NCI-H1092 (cell line): ENCODE data around the gene GJC1.

Source experiments
- DNase-seq: peaks from one replicate; lab custom pipeline; 2025; lab: John Stamatoyannopoulos, UW

The GJC1 gene

GRCh38 chr17:44801880-44802279 is 28.2 kb downstream of the GJC1 start:
- DNase-seq, result no peak

DNA sequence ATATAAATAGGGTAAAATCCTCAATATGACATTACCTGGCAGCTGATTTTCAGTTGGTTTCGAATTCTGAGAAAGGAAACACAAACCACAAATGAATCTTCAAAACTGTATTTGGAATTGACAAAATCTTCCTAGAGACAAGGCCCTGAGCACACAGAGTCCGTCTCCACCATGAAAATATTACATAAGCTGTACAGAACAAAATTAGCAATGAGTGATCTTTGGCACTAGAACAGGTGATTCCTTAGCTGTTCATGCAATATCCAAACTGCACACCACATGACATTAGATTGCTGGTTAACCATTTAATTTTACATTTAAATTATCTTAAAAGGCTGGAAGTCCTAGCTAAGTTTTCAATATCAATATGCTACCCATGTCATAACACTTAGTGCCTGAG is 31.7 kb downstream of the GJC1 start:
- no peak for DNase-seq

GRCh38 chr17:44797802-44798201 is 32.3 kb downstream of the GJC1 start:
- DNase-seq, result no peak

GRCh38 chr17:44796731-44797130 is 33.4 kb downstream of the GJC1 start:
- no peak for DNase-seq

DNA sequence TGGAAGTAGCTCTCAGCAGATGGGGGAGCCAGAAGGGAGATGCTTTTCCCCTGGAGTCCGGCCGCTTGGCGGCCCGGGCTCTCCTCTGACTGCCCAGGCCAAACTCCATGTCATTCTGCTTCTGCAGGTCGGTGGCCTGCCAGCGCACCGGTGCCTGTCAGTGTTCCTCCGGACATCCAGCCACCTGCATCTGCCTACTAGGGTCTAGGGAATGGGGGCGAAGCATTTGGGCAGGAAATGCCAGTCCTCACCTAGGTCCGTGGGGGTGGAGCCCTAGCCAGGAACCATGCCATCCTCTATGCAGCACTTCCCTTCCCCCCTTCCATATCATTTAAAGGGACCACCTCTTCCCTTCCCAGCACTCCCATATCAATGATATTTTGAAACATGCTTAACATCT is 34.2 kb downstream of the GJC1 start:
- no peak for DNase-seq

DNA sequence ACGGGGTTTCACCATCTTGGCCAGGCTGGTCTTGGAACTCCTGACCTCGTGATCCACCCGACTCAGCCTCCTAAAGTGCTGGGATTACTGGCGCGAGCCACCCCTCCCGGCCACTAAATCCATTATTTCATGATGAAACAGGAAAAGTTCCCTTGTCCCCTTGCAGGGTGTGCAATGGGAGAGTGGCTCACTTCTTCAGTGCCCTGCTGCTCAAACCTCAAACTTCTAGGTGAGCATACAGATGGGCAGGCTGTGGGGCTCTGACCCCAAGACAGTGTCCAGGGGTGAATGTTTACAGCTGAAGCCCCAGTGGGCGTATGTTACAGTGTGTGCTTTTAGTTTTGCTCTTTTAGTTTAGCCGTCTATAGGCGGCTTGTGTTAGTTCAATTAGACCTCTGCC is 34.7 kb downstream of the GJC1 start:
- DNase-seq, result no peak

GRCh38 chr17:44794851-44795413 is 35.2 kb downstream of the GJC1 start:
- DNase-seq, result no peak

- DNase-seq, result no peak
These were observed 35.9 kb downstream of the GJC1 start for GRCh38 chr17:44793885-44794842.

DNA sequence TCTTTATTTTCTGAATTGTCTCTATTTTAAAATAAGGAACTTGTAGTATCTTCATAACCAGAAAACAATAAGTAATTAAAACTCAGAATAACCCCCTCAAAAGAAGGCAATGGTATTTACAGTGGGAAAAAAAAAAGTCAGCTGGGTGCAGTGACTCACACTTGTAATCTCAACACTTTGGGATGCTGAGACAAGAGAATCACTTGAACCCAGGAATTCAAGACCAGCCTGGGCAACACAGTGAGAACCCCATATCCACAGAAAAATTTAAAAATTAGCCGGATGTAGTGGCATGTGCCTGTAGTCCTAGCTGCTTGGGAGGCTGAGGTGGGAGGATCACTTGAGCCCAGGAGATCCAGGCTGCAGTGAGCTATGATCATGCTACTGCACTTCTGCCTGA is 37.8 kb downstream of the GJC1 start:
- no peak for DNase-seq

DNA sequence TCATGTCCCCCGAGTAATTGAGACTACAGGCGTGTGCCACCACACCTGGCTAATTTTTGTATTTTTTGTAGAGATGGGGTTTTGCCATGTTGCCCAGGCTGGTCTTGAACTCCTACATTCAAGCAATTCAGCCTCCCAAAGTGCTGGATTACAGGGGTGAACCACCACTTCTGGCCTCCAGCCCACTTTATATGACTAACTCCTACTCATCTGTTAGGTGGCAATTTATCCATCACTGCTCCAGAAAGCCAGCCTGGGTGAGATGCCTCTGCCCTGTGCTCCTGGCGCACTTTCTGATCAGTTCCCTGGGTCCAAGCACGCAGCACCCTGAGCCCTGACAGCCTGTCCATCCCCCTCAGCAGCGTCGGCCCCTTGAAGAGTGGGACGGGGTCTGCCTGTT is 41.9 kb downstream of the GJC1 start:
- no peak for DNase-seq

DNA sequence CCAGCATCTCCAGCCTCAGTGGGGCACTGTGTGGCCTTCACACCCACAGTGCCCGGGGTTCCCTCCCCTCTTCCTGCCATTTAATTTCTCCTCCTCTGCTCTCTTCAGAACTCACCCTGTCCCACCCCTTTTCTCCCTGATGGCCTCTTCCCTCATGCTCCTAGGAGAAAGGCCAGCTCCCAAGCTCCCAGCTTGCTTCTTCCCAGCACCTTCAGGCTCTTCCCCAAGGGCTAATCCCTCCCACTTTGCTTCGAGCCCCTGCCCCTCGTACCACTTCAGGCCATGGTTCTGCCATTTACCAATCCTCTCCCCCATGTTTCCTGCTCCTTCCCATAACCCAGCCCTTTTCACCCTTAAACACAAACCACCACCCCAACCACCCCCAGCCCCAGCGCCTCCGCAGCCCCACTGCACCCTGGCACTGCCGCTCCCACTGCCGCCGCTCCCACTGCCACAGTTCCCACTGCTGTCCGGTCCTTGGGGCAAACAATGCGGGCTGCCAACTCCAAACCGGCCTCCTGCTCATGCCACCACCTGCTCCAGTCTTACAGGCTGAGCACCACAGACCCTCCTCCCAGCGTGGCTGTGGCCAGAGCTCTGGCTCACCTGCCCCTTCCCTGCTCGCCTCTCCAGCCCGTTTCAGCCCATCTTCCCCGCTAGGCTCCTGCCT is 42.7 kb downstream of the GJC1 start:
- DNase-seq, result no peak

DNA sequence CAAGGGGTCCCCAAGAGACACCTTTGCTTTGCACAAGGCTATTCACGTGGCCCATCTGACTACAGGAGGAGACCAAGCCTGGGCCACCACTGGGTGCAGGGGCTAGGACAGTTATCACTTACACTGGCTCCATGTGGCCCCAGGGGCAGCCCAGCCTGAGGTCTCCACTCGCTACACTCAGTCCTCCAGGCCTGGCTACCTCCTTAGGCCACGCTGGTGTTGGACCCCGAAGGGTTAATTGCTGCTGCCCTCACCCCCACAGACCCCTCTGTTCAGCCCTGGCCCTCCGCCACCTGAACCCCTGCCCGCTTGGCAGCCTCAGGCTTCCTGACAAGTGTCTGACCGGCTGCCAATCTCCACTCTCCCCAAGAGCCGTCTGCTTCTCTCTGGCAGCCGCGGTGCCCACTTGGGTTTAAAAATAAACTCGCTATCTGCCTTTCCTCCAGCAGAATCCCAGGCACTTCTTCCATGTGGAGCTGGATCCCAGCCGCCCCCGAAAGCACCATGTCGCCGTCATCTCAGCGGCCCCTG is 43.5 kb downstream of the GJC1 start:
- peak; percentile 34 for DNase-seq

DNA sequence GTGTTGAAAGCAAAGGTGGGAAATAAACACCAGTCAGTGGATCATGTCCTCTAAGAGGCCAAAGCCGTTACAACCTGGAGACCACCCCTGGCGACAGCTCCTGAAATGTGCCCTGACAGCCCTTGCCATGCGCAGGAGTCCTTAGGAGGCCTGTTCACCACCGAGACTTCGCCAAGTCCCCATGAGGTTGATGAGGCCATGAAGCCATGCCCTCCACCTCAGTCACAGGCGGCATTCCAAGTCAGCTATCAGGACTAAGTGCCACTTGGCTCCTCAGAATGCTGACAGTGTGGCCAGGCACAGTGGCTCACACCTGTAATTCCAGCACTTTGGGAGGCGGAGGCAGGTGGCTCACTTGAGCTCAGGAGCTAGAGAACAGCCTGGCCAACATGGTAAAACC is 44.2 kb downstream of the GJC1 start:
- no peak for DNase-seq

- no peak for DNase-seq
These were observed 47.7 kb downstream of the GJC1 start for GRCh38 chr17:44782326-44782850.

DNA sequence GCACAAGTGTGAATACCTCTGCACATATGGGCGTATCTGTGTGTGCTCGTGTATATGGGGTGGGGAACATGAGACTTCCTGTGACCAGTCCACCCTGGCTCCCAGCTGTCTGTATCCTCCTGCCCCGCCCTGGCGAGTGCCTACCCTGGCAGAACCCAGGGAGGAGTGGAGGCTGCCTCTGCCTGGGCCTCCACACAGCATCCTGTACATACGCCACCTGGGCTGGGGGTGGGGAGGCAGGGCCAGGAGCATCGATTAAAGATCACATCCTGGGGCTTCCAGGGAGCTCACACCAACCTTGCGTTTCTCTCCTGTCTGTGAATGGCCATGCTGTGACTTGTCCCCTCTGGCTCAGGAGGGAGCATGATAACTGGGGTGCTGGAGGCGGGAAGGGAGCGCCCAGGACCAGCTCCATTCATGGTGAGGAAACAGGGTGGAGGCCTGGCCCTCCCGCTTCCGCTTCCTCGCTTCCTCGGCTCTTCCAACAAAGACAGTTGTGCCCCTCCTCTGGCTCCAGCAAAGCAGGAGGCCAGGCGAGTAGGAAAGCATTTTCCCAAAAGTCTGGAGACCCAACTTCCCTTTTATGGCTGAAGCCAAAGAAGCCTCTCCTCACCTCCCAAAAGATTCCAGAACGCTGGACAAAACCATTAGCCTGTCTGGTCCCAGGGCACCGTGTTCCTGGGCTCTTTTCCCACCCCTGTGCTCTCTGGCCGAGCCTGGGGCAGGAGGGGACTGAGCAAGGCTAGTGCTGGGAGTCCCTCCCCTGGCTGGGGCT is 48.3 kb downstream of the GJC1 start:
- DNase-seq, result no peak

- no peak for DNase-seq
These were observed 49.1 kb downstream of the GJC1 start for GRCh38 chr17:44780845-44781480.

- DNase-seq, result no peak
These were observed 49.9 kb downstream of the GJC1 start for GRCh38 chr17:44780161-44780560.

DNA sequence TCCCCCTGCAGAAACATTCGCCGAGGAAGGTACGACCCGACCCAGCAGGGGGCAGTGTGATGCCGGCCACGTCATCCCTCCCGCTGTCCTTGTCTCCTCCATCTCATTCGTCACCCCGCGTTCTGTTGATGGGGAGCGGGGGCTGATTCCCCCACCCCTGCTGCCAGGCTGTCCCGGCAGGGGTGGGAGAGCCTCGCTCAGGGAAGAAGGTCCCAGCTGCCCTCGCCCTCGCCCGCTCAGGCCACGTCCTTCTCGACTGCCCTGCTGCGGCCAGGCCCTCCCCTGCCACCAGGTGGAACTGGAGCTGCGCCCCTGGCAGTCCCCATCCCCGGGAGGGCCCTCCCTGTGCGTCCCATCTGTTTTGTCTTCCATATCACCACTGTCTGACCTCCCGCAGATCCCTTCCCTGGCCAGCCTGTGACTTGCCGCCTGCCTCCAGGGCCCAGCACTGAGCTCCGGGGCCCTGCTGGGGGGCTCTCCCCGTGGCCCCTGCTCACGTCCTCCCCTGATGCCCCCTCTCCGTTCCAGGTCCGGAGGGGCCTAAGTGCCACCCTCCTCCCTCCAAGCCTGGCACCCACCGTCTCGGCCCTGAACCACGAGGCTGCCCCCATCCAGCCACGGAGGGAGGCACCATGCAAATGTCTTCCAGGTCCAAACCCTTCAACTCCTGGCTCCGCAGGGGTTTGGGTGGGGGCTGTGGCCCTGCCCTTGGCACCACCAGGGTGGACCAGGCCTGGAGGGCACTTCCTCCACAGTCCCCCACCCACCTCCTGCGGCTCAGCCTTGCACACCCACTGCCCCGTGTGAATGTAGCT is 50.7 kb downstream of the GJC1 start:
- DNase-seq, result peak; percentile 21

DNA sequence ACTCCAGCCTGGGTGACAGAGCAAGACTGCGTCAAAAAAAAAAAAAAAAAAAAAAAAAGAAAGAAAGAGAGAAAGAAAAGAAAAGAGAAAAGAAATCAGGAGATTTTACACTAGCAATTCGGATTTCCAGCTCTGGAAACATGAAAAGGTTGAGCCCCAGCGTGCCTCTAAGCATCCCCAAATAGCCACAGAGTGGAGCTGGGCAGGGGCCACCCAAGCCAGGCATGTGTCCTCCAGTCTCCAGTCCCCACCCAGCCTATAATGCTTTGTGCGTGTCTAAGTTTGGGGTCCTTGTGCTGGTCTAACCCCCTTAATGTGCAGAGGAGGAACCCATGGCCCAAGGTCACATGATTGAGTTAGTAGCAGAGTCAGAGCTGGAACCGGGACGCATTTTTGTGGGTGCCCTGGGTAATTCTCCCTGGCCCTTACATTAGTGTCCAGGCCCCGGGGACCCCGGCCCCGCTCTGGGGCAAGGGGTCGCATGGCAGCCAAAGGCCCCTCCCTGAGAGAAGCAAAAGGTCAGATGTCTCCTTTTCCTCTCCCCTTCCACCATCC is 51.4 kb downstream of the GJC1 start:
- no peak for DNase-seq
